Stimulated activated CD8-positive, alpha-beta memory T cell treated with anti-CD3 and anti-CD28 coated beads, Interleukin-7, amount 100 ng/mL, for 24 hours (primary cell): ENCODE results near the gene THTPA.
"Not testable (repeated sequence)": the region's sequence is repeated elsewhere in the genome, so short reads cannot be mapped to it uniquely, and the experiment has no call there.

ENCODE experiments used
- DNase-seq: peaks from one replicate; pipeline ENCODE4 v3.0.0-alpha.2; 2020; ENCODE audit warnings: low read depth

The THTPA gene

DNA sequence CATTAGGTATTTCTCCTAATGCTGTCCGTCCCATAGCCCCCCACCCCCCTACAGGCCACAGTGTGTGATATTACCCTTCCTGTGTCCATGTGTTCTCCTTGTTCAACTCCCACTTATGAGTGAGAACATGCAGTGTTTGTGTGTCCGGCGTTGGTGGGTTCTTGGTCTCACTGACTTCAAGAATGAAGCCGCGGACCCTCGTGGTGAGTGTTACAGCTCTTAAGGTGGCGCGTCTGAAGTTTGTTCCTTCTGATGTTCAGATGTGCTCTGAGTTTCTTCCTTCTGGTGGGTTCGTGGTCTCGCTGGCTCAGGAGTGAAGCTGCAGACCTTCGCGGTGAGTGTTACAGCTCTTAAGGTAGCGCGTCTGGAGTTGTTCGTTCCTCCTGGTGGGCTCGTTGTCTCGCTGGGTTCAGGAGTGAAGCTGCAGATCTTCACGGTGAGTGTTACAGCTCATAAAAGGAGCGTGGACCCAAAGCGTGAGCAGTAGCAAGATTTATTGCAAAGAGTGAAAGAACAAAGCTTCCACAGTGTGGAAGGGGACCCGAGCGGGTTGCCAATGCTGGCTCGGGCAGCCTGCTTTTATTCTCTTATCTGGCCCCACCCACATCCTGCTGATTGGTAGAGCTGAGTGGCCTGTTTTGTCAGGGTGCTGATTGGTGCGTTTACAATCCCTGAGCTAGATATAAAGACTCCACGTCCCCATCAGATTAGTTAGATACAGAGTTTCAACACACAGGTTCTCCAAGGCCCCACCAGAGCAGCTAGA is 27.9 kb downstream of the THTPA start:
- not testable (repeated sequence) for DNase-seq

DNA sequence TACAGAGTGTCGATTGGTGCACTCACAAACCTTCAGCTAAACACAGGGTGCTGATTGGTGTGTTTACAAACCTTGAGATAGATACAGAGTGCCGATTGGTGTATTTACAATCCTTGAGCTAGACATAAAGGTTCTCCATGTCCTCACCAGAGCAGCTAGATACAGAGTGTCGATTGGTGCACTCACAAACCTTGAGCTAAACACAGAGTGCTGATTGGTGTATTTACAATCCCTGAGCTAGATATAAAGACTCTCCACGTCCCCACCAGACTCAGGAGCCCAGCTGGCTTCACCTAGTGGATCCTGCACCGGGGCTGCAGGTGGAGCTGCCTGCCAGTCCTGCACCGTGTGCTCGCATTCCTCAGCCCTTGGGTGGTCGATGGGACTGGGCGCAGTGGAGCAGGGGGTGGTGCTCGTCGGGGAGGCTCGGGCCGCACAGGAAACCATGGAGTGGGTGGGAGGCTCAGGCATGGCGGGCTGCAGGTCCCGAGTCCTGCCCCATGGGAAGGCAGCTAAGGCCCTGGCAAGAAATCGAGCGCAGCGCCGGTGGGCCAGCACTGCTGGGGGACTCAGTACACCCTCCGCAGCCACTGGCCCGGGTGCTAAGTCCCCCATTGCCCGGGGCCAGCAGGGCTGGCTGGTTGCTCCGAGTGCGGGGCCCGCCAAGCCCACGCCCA is 28.6 kb downstream of the THTPA start:
- not testable (repeated sequence) for DNase-seq

DNA sequence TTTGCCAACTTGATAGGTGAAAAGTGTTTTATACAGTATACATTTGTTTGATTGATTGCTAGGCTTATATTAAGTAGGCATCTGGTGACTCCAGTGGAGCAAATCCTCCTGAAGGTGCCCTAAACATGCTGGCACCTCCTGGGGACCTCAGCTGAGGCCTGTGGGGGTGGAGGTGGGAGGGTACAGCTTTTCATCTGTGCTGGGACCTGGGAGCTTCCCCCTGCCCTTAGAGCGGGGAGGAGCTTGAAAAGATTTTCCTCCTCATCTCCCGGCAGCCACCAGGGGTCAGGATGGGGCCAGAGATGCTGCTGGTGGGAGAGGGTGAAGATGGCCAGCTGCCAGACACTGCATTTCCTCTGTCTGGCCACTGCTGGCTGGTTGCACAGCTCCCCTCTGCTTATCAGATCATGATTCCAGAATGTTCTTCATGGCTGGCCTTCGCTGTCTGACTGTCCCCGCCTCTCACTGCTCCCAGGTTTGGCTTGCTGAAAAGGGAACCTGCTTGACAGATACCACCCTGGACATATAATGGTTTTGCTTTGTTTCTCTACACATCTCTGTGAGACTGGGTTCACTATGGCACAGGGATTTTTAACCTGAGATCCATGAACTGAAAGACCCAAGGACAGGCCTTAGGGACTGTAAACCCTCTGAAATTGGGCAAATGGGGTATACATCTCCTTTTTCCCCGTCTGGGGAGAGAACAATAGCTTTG is 33.0 kb downstream of the THTPA start:
- DNase-seq: peak; percentile 61

DNA sequence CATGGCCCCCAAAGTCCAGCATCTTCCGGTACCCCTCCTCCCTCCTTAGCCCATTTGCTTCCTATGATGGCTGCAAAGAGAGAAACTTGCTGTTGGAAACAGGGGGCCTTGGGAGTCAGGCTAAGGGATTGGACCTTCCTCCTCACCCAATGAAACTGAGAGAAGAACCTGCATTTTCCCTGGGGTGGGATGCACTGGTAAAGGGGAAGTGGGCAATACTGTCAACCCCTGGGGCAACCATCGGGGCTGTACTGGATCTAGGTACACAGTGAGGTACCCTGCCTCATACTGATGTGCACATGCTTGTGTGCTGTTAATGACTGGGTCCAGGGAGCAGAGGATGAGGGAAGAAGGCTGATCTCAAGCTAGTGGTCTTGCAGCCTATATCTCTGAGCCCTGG is 33.5 kb downstream of the THTPA start:
- DNase-seq: no peak

DNA sequence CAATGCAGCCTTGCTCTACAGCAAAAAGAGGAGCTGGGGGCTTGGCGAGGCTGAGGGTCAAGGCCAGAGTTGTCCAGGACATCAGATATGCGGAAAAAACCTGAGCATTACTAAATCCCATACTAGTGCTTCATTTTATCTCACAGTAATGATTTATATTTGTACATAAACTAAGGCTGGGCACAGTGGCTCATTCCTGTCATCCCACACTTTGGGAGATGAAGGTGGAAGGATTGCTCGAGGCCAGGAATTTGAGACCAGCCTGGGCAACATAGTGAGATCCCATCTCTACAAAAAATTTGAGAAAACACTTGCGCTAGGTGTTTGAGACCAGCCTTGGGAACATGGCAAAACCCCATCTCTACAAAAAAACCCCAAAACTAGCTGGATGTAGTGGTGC is 34.1 kb downstream of the THTPA start:
- no peak for DNase-seq

DNA sequence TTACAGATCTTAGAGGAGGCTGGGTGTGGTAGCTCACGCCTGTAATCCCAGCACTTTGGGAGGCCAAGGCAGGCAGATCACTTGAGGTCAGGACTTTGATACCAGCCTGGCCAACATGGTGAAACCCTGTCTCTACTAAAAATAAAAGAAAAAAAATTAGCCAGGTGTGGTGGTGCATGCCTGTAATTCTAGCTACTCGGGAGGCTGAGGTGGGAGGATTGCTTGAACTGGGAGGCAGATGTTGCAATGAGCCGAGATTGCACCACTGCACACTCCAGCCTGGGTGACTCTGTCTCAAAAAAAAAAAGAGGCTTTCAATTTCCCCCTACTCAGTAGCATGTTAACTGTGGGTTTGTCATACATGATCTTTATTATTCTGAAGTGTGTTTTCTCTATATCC is 38.1 kb downstream of the THTPA start:
- DNase-seq: not testable (repeated sequence)

DNA sequence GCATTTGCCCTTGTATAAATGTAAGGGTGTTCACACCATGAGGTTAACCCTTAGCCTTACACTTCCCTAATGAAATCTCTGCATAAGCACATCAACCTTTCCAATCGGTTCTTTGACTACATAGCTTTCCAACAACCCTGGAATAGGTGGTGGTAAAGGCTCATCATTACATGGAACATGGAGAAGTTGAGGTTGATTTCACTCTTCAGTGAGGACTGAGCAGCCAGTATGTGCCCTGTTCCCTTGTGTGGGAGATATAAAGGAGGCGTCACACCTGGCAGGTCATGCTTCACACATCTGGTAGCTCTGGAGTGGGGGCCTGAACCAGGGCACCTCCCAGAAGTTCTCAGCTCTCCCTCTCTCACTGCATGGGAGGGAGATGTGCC is 44.2 kb downstream of the THTPA start:
- DNase-seq: no peak

DNA sequence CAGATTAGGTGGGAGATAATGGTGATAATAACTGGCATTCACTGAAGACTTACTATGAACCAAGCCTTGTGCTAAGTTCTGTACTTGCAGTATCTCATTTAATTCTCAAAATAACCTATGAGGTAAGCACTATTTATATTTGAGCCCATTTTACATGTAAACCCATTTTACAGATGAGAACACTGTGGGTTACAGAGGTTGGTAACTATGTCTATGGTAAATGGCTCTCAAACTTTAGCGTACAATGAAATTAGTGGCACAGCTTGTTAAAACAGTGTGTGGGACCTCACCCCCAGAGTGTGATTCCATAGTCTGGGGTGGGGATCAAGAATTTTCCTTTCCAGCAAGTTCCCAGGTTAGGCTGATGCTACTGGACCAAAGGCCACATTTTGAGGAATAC is 44.7 kb downstream of the THTPA start:
- no peak for DNase-seq

DNA sequence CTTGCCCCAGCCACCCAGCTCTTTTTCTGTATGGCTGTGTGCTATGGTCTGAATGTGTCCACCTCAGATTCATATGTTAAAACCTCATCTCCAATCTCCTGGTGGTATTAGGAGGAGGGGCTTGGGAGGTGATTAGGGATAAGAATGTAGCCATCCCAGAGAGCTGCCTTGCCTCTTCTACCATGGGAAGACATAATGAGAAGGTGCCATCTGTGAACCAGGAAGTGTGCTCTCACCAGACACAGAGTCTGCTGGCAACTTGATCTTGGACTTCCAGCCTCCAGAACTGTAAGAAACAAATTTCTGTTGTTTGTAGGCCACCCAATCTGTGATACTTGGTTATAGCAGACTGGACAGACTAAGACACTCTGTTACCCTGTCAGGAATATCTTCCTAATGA is 45.4 kb downstream of the THTPA start:
- no peak for DNase-seq

DNA sequence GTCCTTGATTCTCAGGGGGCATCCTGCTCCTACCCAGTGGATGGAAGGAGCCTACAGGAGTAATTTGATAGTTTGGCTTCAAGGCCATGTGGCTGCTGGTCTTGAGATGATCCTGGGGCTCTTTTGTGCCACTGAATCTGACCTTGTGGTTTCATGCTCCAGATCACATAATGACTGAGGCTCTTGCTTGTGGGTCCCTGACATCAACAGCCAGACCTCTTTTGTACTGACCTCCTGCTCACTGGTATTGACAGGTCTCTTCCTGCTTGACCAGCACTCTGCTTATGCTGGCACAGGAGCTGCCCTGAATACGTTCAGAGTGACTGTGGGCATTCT is 45.7 kb downstream of the THTPA start:
- no peak for DNase-seq

DNA sequence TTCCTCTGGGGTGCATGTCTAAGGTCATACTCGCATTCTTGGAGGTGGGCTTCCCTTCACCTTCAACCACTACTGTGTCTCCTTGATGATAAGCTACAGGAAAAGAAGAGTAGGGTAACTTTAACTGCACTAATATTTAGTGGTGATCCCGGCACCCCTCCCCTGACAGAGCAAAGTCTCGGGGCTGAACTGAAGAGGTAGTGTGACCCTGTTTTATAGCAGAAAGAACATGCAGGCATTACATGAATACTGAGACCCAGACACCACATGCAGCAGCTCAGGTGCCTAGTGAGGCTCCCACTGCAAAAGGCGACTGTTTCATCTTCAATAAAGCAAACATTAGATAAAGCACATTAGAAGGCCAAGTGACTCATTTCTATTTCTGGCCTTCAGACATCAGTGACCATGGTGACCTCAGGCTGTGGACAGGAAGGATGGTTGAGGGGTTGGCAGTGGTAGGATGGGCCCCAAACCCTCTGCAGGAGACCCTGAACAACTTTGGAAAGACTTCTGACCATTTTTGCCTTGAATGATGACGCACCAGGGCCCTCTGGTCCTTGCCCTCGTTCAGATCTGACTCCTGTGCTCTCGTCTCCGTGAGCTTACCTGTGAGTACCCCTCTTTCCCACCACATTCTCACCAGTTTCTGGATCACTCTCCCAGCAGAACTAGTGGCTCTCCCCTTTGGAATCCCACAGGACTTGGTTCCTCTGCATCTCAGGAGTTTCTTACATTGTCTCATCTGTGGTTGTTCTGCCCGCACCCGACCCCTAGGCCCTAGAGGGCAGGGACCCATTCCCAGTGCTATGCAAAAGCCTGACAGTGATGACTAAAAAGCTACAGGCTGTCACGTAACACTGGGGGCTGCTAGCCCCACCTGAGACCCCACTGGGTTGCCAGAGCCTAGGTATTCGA is 46.4 kb downstream of the THTPA start:
- no peak for DNase-seq

DNA sequence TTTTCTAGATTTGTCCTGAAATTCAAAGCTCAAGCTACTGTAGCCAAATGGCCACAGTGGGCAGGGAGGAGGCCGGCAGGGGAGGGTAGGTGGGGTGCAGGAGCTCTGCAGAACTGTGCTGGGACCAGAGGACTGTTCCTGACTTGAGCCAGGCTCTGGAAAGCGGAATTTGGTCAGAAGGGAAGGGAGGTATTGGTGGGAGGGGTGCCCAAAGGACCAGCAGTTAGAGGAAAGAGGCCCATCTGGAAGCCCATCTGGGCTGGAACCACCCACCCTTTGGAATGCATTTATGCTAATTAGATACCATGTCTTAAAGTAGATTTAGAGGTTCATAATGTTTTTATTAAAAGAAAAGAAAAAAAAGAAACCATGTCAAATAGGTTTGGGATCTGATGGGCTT is 47.0 kb downstream of the THTPA start:
- no peak for DNase-seq

DNA sequence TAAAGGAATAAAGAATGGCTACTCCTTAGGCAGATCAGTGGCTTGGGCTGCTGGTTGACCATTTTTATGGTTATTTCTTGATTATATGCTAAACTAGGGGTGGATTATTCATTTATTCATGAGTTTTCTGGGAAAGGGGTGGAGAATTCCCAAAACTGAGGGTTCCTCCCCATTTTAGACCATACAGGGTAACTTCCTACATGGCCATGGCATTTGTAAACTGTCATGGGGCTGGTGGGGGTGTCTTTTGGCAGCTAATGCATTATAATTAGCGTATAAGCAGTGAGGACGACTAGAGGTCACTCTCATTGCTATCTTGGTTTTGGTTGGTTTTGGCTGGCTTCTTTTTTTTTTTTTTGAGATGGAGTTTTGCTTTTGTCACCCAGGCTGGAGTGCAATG is 48.1 kb downstream of the THTPA start:
- no peak for DNase-seq

DNA sequence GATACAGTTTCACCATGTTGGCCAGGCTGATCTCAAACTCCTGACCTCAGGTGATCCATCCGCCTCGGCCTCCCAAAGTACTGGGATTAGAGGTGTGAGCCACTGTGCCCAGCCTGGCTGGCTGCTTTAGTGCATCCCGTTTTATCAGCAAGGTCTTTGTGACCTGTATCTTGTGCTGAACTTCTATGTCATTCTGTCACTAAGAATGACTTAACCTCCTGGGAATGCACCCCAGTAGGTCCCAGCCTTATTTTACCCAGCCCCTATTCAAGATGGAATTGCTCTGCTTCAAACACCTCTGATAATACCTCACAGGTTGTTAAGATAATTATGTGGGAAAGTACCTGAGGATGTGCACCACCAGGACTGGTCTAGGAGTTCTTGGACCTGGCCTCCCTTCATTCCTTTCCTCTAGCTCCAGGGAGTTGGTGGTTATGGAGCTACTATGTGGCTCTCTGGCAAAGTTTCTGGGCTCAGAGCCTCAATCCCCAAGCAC is 48.7 kb downstream of the THTPA start:
- no peak for DNase-seq

DNA sequence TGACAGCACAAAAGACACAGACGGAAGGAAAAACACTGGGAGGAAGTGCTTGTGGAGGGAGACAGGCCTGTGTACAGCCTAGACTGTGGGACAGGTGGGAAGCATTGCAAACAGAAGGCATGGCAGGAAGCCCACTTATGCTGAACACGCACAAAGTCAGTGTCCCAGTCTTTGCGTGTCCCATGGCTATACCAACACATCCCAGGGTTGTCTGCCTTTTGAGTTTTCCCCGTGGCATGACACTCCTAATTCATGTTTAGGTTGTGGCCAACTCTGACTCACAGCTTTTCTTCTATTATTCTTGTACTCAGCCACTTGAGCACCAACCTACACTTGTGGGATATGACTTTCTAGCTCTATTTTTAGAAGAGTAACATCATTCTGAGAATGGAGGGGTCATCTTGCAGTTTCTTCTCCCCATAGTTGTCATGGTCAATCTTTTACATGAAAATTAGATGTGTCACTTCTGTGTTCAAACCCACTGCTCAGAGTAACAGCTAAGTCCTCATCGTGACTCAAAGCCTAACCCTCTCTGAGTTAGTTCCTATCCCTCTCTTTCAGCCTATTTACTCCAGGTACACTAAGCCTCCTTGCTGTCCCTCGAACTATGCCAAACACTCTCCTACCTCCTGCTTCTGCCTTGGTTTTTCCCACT is 50.0 kb downstream of the THTPA start:
- DNase-seq: no peak

DNA sequence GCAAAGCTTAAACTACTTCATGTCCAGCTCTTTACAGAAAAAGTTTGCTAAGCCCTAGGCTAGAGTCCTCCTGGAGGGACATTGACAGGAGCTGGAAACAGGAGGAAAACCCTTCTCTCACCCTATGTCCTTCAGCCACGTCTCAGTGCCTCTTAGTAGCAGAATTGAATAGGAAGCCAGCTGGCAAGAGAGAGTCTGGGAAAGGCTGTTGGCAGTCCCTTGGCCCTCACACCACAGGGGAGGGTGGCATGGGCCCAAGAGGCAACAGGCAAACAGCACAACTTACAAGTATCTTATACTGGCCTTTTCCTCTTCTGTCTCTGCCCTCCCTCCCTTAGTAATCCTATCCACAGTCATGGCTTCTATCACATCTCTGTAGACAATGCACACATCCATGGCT is 52.4 kb downstream of the THTPA start:
- DNase-seq: no peak

DNA sequence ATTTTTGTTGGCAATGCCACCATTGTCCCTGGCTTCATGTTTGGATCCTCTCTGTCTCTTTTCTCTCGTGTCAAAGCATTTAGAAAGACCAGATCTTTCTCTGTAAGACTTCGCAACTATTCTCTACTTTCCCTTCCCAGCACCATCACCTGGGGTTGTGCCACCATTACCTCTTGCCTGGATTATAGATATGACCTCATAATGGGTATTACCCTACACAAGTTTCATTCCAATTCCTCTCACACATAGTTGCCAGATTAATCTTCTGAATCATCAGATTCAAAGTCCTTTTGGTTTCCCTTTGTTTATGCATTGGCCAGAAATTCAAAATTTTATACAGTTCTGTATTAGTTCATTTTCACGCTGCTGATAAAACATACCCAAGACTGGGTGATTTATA is 52.9 kb downstream of the THTPA start:
- DNase-seq: no peak

DNA sequence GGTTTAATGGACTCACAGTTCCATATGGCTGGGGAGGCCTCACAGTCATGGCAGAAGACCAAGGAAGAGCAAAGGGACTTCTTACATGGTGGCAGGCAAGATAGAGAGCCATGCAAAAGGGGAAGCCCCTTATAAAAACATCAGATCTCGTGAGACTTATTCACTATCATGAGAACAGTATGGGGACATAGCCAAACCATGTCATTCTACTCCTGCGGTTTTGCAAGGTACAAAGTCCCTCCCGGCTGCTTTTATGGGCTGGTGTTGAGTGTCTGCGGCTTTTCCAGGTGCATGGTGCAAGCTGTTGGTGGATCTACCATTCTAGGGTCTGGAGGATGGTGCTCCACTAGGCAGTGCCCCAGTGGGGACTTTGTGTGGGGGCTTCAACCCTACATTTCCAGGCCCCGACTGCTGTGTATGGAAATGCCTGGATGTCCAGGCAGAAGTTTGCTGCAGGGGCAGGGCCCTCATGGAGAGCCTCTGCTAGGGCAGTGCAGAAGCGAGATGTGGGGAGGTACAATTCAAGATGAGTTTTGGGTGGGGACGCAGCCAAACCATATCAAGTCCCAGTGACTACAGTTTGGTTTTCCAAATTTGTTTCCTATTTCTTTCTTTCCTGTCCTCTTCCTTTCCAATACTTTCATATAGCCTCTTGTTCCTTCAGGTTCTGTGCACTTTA is 53.5 kb downstream of the THTPA start:
- DNase-seq: not testable (repeated sequence)
